ENCODE data around the gene JMJD1C.
"Not testable (repeated sequence)": the region's sequence is repeated elsewhere in the genome, so short reads cannot be mapped to it uniquely, and the experiment has no call there.

Gene JMJD1C

GRCh38 chr10:63197344-63198092 lies 268.3 kb downstream of the JMJD1C start:
- in situ Hi-C loops (cut with HindIII; ENCODE audit: low sequenced_read_pairs) = no loop called here

GRCh38 chr10:63192826-63193225 lies 273.0 kb downstream of the JMJD1C start:
- in situ Hi-C loops (cut with HindIII; ENCODE audit: low sequenced_read_pairs) = no loop called here

- in situ Hi-C loops (cut with HindIII; ENCODE audit: low sequenced_read_pairs) = no loop called here
These were observed 290.2 kb downstream of the JMJD1C start for GRCh38 chr10:63175534-63175933.

GRCh38 chr10:63173468-63174232 lies 292.1 kb downstream of the JMJD1C start:
- in situ Hi-C loops (cut with HindIII; ENCODE audit: low sequenced_read_pairs) = no loop called here

GRCh38 chr10:63171926-63172325 lies 293.9 kb downstream of the JMJD1C start:
- in situ Hi-C loops (cut with HindIII; ENCODE audit: low sequenced_read_pairs) = no loop called here

- in situ Hi-C loops (cut with HindIII; ENCODE audit: low sequenced_read_pairs) = no loop called here
These were observed 294.4 kb downstream of the JMJD1C start for GRCh38 chr10:63171255-63171855.

- in situ Hi-C loops (cut with HindIII; ENCODE audit: low sequenced_read_pairs) = loop anchor here (5.0 kb wide), 1 partner anchor 548 kb away; no protein-coding TSS in a partner anchor
These were observed 296.2 kb downstream of the JMJD1C start for GRCh38 chr10:63169624-63170023.

- in situ Hi-C loops (cut with HindIII; ENCODE audit: low sequenced_read_pairs) = loop anchor here (5.0 kb wide), 1 partner anchor 548 kb away; no protein-coding TSS in a partner anchor
These were observed 296.8 kb downstream of the JMJD1C start for GRCh38 chr10:63168821-63169462.

GRCh38 chr10:63166742-63167258 lies 299.0 kb downstream of the JMJD1C start:
- in situ Hi-C loops (cut with HindIII; ENCODE audit: low sequenced_read_pairs) = loop anchor here (5.0 kb wide), 1 partner anchor 551 kb away; no protein-coding TSS in a partner anchor

GRCh38 chr10:63165249-63165648 lies 300.5 kb downstream of the JMJD1C start:
- in situ Hi-C loops (cut with HindIII; ENCODE audit: low sequenced_read_pairs) = loop anchor here (5.0 kb wide), 1 partner anchor 552 kb away; no protein-coding TSS in a partner anchor

GRCh38 chr10:63164166-63164623 lies 301.6 kb downstream of the JMJD1C start:
- in situ Hi-C loops (cut with HindIII; ENCODE audit: low sequenced_read_pairs) = no loop called here

- in situ Hi-C loops (cut with HindIII; ENCODE audit: low sequenced_read_pairs) = no loop called here
These were observed 304.2 kb downstream of the JMJD1C start for GRCh38 chr10:63161592-63161991.

GRCh38 chr10:63157845-63158624 lies 307.7 kb downstream of the JMJD1C start:
- in situ Hi-C loops (cut with HindIII; ENCODE audit: low sequenced_read_pairs) = no loop called here

- in situ Hi-C loops (cut with HindIII; ENCODE audit: low sequenced_read_pairs) = no loop called here
These were observed 309.5 kb downstream of the JMJD1C start for GRCh38 chr10:63156236-63156635.

- in situ Hi-C loops (cut with HindIII; ENCODE audit: low sequenced_read_pairs) = no loop called here
These were observed 310.3 kb downstream of the JMJD1C start for GRCh38 chr10:63155388-63156020.

- in situ Hi-C loops (cut with HindIII; ENCODE audit: low sequenced_read_pairs) = no loop called here
These were observed 311.0 kb downstream of the JMJD1C start for GRCh38 chr10:63154546-63155387.

GRCh38 chr10:63153868-63154545 lies 311.8 kb downstream of the JMJD1C start:
- in situ Hi-C loops (cut with HindIII; ENCODE audit: low sequenced_read_pairs) = not testable (repeated sequence)

- in situ Hi-C loops (cut with HindIII; ENCODE audit: low sequenced_read_pairs) = no loop called here
These were observed 315.0 kb downstream of the JMJD1C start for GRCh38 chr10:63150745-63151144.

All from endothelial cell of hepatic sinusoid (primary cell).